ENCODE data around the gene TRMT11. TPM values are rescaled to one million over a fixed set of nuclear protein-coding genes. Genes with fewer than 3 reads are reported as not detected.

The TRMT11 gene
- total and polyA plus RNA-seq, 2 of the 13 experiments (the other 11 are each of a cell fraction or from before 2014, with no cell fraction given): 42.2 to 81.9 TPM

- no peak for TF ChIP-seq ZNF34 (CRISPR knock-in tag; IDR thresholded peaks at IDR 0.05; ENCODE audit: borderline replicate concordance)
- no peak for TF ChIP-seq ZNF510 (CRISPR knock-in tag; IDR thresholded peaks at IDR 0.05; ENCODE audit: low read depth)
- no peak for TF ChIP-seq KLF11 (CRISPR knock-in tag; IDR thresholded peaks at IDR 0.05)
- TF ChIP-seq ZBTB37 (CRISPR knock-in tag; IDR thresholded peaks at IDR 0.05): no peak
- no peak for TF ChIP-seq ZNF224 (CRISPR knock-in tag; IDR thresholded peaks at IDR 0.05)
- peak; percentile 93 for TF ChIP-seq KDM6A (CRISPR knock-in tag; IDR thresholded peaks at IDR 0.05; ENCODE audit: low read depth)
- TF ChIP-seq CCDC6 (CRISPR knock-in tag; IDR thresholded peaks at IDR 0.05): no peak
- TF ChIP-seq FOXP1 (IDR thresholded peaks at IDR 0.05): no peak
- peak; percentile 74 for TF ChIP-seq FOXP1 (CRISPR knock-in tag; IDR thresholded peaks at IDR 0.05)
- TF ChIP-seq NFIC (IDR thresholded peaks at IDR 0.05; ENCODE audit: low read length): peak; percentile 82; the same call in 1 of the 2 replicates
- TF ChIP-seq, protein P1, sequence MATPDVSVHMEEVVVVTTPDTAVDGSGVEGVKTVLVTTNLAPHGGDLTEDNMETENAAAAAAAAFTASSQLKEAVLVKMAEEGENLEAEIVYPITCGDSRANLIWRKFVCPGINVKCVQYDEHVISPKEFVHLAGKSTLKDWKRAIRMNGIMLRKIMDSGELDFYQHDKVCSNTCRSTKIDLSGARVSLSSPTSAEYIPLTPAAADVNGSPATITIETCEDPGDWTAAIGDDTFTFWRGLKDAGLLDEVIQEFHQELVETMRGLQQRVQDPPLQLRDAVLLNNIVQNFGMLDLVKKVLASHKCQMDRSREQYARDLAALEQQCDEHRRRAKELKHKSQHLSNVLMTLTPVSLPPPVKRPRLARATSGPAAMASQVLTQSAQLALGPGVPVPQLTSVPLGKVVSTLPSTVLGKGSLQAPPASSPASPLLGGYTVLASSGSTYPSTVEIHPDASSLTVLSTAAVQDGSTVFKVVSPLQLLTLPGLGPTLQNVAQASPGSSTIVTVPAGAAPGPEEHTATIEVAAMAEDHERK (CRISPR knock-in tag; IDR thresholded peaks at IDR 0.05; ENCODE audit: low read depth): 0 out of 2 replicates have a peak, but pooled peaks have one; percentile 8
- TF ChIP-seq JDP2 (CRISPR knock-in tag; IDR thresholded peaks at IDR 0.05; ENCODE audit: borderline replicate concordance): no peak
- TF ChIP-seq RBM39 (IDR thresholded peaks at IDR 0.05; ENCODE audit: low read depth, low read length, poor library complexity, severe bottlenecking): no peak
- no peak for TF ChIP-seq ZNF232 (CRISPR knock-in tag; IDR thresholded peaks at IDR 0.05; ENCODE audit: borderline replicate concordance)
- TF ChIP-seq, protein P2, sequence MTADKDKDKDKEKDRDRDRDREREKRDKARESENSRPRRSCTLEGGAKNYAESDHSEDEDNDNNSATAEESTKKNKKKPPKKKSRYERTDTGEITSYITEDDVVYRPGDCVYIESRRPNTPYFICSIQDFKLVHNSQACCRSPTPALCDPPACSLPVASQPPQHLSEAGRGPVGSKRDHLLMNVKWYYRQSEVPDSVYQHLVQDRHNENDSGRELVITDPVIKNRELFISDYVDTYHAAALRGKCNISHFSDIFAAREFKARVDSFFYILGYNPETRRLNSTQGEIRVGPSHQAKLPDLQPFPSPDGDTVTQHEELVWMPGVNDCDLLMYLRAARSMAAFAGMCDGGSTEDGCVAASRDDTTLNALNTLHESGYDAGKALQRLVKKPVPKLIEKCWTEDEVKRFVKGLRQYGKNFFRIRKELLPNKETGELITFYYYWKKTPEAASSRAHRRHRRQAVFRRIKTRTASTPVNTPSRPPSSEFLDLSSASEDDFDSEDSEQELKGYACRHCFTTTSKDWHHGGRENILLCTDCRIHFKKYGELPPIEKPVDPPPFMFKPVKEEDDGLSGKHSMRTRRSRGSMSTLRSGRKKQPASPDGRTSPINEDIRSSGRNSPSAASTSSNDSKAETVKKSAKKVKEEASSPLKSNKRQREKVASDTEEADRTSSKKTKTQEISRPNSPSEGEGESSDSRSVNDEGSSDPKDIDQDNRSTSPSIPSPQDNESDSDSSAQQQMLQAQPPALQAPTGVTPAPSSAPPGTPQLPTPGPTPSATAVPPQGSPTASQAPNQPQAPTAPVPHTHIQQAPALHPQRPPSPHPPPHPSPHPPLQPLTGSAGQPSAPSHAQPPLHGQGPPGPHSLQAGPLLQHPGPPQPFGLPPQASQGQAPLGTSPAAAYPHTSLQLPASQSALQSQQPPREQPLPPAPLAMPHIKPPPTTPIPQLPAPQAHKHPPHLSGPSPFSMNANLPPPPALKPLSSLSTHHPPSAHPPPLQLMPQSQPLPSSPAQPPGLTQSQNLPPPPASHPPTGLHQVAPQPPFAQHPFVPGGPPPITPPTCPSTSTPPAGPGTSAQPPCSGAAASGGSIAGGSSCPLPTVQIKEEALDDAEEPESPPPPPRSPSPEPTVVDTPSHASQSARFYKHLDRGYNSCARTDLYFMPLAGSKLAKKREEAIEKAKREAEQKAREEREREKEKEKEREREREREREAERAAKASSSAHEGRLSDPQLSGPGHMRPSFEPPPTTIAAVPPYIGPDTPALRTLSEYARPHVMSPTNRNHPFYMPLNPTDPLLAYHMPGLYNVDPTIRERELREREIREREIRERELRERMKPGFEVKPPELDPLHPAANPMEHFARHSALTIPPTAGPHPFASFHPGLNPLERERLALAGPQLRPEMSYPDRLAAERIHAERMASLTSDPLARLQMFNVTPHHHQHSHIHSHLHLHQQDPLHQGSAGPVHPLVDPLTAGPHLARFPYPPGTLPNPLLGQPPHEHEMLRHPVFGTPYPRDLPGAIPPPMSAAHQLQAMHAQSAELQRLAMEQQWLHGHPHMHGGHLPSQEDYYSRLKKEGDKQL (CRISPR knock-in tag; IDR thresholded peaks at IDR 0.05; ENCODE audit: low read depth): peak; percentile 35; the same call in 1 of the 2 replicates
- no peak for TF ChIP-seq ZBTB34 (CRISPR knock-in tag; IDR thresholded peaks at IDR 0.05)
- TF ChIP-seq ZNF816 (CRISPR knock-in tag; IDR thresholded peaks at IDR 0.05; ENCODE audit: borderline replicate concordance): no peak
- TF ChIP-seq PAXIP1 (CRISPR knock-in tag; conservative IDR thresholded peaks at IDR 0.05): peak; percentile 98
These were observed 41.9 kb upstream of the TRMT11 start (continued) for GRCh38 chr6:125944434-125944816.

All from HepG2 (cell line).